HG03103 (cell line): Measurements from ENCODE around the gene KCNK3.
"Not testable (repeated sequence)": the region's sequence is repeated elsewhere in the genome, so short reads cannot be mapped to it uniquely, and the experiment has no call there.

Experiments
- ATAC-seq: cut with Tn5 transposase; IDR thresholded peaks from one replicate; pipeline ENCODE4 v1.9.1; 2021; ENCODE audit warnings: low read depth; ENCODE audit not compliant: unreplicated experiment

KCNK3 gene

GRCh38 chr2:26692279-26692896 lies at the start of gene KCNK3:
Gene KCNK3 (plus strand): TSS chr2:26692722. CDS start chr2:26692876, 154 bp downstream.
- no peak for ATAC-seq

- ATAC-seq: no peak
Measured at GRCh38 chr2:26644188-26644835, 48.2 kb upstream of the KCNK3 start.

- ATAC-seq: no peak
Measured at GRCh38 chr2:26645762-26646161, 46.8 kb upstream of the KCNK3 start.

- no peak for ATAC-seq
Measured at GRCh38 chr2:26646986-26647672, 45.4 kb upstream of the KCNK3 start.

- no peak for ATAC-seq
Measured at GRCh38 chr2:26647981-26648380, 44.5 kb upstream of the KCNK3 start.

- ATAC-seq: no peak
Measured at GRCh38 chr2:26648516-26648915, 44.0 kb upstream of the KCNK3 start.

- no peak for ATAC-seq
Measured at GRCh38 chr2:26649322-26649721, 43.2 kb upstream of the KCNK3 start.

GRCh38 chr2:26649992-26650712 lies 42.4 kb upstream of the KCNK3 start:
- no peak for ATAC-seq

- no peak for ATAC-seq
Measured at GRCh38 chr2:26650713-26651469, 41.6 kb upstream of the KCNK3 start.

- no peak for ATAC-seq
Measured at GRCh38 chr2:26651470-26651771, 41.1 kb upstream of the KCNK3 start.

GRCh38 chr2:26651799-26652198 lies 40.7 kb upstream of the KCNK3 start:
- ATAC-seq: no peak

- ATAC-seq: no peak
Measured at GRCh38 chr2:26652361-26653041, 40.0 kb upstream of the KCNK3 start.

- no peak for ATAC-seq
Measured at GRCh38 chr2:26653207-26654060, 39.1 kb upstream of the KCNK3 start.

- no peak for ATAC-seq
Measured at GRCh38 chr2:26654061-26654340, 38.5 kb upstream of the KCNK3 start.

GRCh38 chr2:26655120-26655519 lies 37.4 kb upstream of the KCNK3 start:
- not testable (repeated sequence) for ATAC-seq

GRCh38 chr2:26655611-26656195 lies 36.8 kb upstream of the KCNK3 start:
- no peak for ATAC-seq

- no peak for ATAC-seq
Measured at GRCh38 chr2:26657265-26657664, 35.3 kb upstream of the KCNK3 start.

GRCh38 chr2:26658691-26659346 lies 33.7 kb upstream of the KCNK3 start:
- ATAC-seq: no peak
